Sigmoid colon (tissue), 7 donors: Measurements from ENCODE around the gene LUC7L2. TPM values are rescaled to one million over a fixed set of nuclear protein-coding genes. Genes with fewer than 3 reads are reported as not detected.
"Not testable (repeated sequence)": the region's sequence is repeated elsewhere in the genome, so short reads cannot be mapped to it uniquely, and the experiment has no call there.

Source experiments
- DNase-seq: peaks from one replicate; pipeline ENCODE4 v3.0.0-alpha.2; 2019
- H3K27ac ChIP-seq, 4 donors: fragments of 200-600 bp; sonication (generic); one replicate each; pipeline ENCODE4 v1.5.1; 2016 to 2019; ENCODE audit warnings: mild to moderate bottlenecking in 1 of 4
- H3K27me3 ChIP-seq, 3 donors: fragments of 200-600 bp; sonication (generic); one replicate each; pipeline ENCODE4 v1.5.1; 2019; ENCODE audit warnings: mild to moderate bottlenecking in 1 of 3
- H3K36me3 ChIP-seq, 4 donors: fragments of 200-600 bp; sonication (generic); one replicate each; pipeline ENCODE4 v1.5.1; 2016 to 2019
- H3K4me1 ChIP-seq, 4 donors: fragments of 200-600 bp; sonication (generic); one replicate each; pipeline ENCODE4 v1.5.1; 2017 to 2019
- H3K4me3 ChIP-seq, 4 donors: fragments of 200-600 bp; sonication (generic); one replicate each; pipeline ENCODE4 v1.5.1; 2017 to 2019; ENCODE audit warnings: mild to moderate bottlenecking in 2 of 4, moderate library complexity in 1 of 4
- H3K9me3 ChIP-seq, 4 donors: fragments of 200-600 bp in 3 of 4; sonication (generic) in 3 of 4; one replicate each; pipeline versions ENCODE4 v1.5.1 to v1.6.1; 2013 to 2019
- EP300 ChIP-seq, 4 donors: sonication (generic); formaldehyde crosslinking; IDR thresholded peaks; one replicate each; pipeline ENCODE4 v1.6.1; 2017; ENCODE audit warnings: antibody characterized with exemption in 4 of 4
- POLR2A ChIP-seq, 2 donors: fragments of 450-650 bp; IDR thresholded peaks; one replicate each; pipeline ENCODE4 v1.6.1; 2016; ENCODE audit warnings: antibody characterized with exemption in 2 of 2, mild to moderate bottlenecking in 2 of 2, moderate library complexity in 2 of 2
- POLR2AphosphoS5 ChIP-seq, 4 donors: sonication (generic); formaldehyde crosslinking; IDR thresholded peaks; one replicate each; pipeline ENCODE4 v1.6.1; 2017; ENCODE audit warnings: antibody characterized with exemption in 4 of 4
- WGBS, 2 donors: extraction: QIAGEN DNeasy Blood & Tissue Kit; methylation state at CpG; one replicate each; pipeline ENCODE4 v1.1.7; 2013; 5-methylcytosine and 5-hydroxymethylcytosine counted together
- intact Hi-C: fragments of 100-400 bp; cut with DNase I; formaldehyde crosslinking; loops from one replicate; pipeline ENCODE4 v1.15.1; 2023
- polyA plus RNA-seq, 3 donors: library from polyadenylated mRNA; stranded (reverse); fragments of 200-250 nt; gene quantifications; one replicate each; pipeline ENCODE4 v1.2.3, GENCODE V29; 2013
- total RNA-seq, 4 donors: library from RNA; depleted of rRNA; stranded (reverse); fragments of >200 nt; gene quantifications; one replicate each; pipeline ENCODE4 v1.1.0, GENCODE V29; 2016
- TF ChIP-seq, protein P1 (sequence below), 4 experiments: fragments of 450-650 bp in 3 of 4; fragments of 200-600 bp in 1 of 4; IDR thresholded peaks; one replicate each; pipeline ENCODE4 v1.5.1; 2016 to 2019; ENCODE audit warnings: antibody characterized with exemption in 4 of 4, mild to moderate bottlenecking in 3 of 4, moderate library complexity in 2 of 4
- donor health status: healthy with polysubstance abuse.
- donor health status: Bipolar disorder and iron deficiency.
- donor health status: healthy.

LUC7L2 gene
- total and polyA plus RNA-seq, 7 donors: 23.8 to 79.1 (median 67.1) TPM

DNA sequence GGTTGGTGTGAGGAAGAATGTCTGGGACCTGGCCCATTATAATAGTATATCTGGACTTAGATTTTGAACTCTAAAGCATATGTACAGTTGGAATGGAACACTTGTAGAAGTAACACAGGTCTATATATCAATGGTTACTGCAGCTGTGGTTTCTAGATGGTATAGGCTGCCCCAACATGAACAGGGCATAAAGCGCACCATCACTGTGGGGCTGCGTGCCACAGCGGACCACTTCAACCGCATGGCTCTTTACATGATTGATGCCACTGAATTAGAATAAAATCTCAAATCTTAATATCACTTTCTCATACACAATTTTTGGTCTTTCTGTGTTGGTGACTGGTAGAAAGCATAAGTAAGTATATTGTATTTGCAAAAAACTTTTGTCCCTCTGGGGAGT, 64.3 kb downstream of the LUC7L2 start:
- H3K27ac ChIP-seq: peak overlapping the region in 3 of 4 donors; percentile 68 to 82 (median 82)
- intact Hi-C loops: no loop called here
- 57 to 75% methylated on average over 4 of the region's 4 CpGs for WGBS, 2 donors
- no peak for DNase-seq
- H3K27me3 ChIP-seq: no peaks in the 10 kb centered on the region
- H3K4me1 ChIP-seq: peaks cover 0 to 34% (median 33%) of the 10 kb centered on the region in 4 donors
- H3K36me3 ChIP-seq: peaks cover 0 to 32% (median 3%) of the 10 kb centered on the region in 4 donors
- H3K9me3 ChIP-seq: no peaks in the 10 kb centered on the region
- H3K4me3 ChIP-seq: no peak overlapping the region
- TF ChIP-seq, protein P1, sequence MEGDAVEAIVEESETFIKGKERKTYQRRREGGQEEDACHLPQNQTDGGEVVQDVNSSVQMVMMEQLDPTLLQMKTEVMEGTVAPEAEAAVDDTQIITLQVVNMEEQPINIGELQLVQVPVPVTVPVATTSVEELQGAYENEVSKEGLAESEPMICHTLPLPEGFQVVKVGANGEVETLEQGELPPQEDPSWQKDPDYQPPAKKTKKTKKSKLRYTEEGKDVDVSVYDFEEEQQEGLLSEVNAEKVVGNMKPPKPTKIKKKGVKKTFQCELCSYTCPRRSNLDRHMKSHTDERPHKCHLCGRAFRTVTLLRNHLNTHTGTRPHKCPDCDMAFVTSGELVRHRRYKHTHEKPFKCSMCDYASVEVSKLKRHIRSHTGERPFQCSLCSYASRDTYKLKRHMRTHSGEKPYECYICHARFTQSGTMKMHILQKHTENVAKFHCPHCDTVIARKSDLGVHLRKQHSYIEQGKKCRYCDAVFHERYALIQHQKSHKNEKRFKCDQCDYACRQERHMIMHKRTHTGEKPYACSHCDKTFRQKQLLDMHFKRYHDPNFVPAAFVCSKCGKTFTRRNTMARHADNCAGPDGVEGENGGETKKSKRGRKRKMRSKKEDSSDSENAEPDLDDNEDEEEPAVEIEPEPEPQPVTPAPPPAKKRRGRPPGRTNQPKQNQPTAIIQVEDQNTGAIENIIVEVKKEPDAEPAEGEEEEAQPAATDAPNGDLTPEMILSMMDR (IDR thresholded peaks at IDR 0.05): no peak
- TF ChIP-seq EP300 (IDR thresholded peaks at IDR 0.05) (no peak), POLR2AphosphoS5 (IDR thresholded peaks at IDR 0.05) (no peak), POLR2A (IDR thresholded peaks at IDR 0.05) (no peak)

DNA sequence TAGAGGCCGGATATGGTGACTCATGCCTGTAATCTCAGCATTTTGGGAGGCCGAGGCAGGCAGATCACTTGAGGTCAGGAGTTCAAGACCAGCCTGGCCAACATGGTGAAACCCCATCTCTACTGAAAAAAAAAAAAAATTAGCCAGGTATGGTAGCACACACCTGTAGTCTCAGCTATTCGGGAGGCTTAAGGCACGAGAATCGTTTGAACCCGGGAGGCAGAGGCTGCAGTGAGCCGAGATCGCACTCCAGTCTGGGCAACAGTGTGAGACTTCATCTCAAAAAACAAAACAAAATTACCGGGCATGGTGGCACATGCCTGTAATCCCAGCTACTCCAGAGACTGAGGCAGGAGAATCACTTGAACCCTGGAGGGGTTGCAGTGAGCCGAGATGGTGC, 66.0 kb downstream of the LUC7L2 start:
- H3K4me3 ChIP-seq, H3K27ac ChIP-seq, H3K9me3 ChIP-seq, intact Hi-C loops, DNase-seq, H3K27me3 ChIP-seq: not testable (repeated sequence)
- 96% methylated on average over 9 of the region's 10 CpGs for WGBS, 2 donors
- peaks cover 0 to 15% (median 3%) of the 10 kb centered on the region in 4 donors for H3K36me3 ChIP-seq
- peaks cover 0 to 34% (median 32%) of the 10 kb centered on the region in 4 donors for H3K4me1 ChIP-seq

DNA sequence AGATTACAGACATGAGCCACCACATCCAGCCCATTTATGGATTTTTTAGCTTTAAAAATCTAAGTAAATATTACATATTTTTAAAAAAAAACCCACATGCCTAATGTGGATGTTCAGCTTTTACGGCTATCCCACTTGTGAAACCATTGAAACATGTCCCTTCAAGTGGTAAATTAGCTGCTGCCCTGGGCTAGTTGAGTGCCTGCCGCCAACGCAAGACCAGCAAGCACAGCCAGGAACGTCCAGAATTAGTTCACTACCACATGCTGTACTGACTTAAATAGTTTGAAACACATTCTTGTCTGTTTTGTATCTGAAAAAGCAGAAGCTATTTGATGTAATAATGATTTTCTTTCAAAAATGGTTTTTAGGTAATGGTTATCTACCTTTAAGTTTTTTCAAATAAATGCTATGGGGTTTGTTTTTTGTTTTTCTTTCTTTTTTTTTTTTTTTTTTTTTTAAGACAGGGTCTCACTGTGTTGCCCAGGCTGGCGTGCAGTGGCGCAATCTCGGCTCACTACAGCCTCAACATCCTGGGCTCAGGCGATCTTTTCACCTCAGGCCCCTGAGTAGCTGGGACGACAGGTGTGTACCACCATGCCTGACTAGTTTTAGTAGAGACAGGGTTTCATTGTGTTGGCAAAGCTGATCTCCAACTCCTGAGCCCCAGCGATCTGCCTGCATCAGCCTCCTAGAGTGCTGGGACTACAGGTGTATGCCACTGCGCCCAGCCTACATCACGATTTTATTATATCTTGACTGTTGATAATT, 66.7 kb downstream of the LUC7L2 start:
- intact Hi-C loops: no loop called here
- Histone ChIP-seq H3K27me3 (no peaks in the 10 kb centered on the region), H3K4me1 (peaks cover 0 to 32% (median 24%) of the 10 kb centered on the region in 4 donors), H3K9me3 (no peaks in the 10 kb centered on the region), H3K4me3 (no peak overlapping the region), H3K36me3 (peaks cover 0 to 12% (median 3%) of the 10 kb centered on the region in 4 donors), H3K27ac (no peak overlapping the region)
- 91 to 94% methylated on average over 12 of the region's 12 CpGs for WGBS, 2 donors
- no peak for DNase-seq
- TF ChIP-seq, protein P1 (IDR thresholded peaks at IDR 0.05): no peak
- TF ChIP-seq POLR2A (IDR thresholded peaks at IDR 0.05) (no peak), POLR2AphosphoS5 (IDR thresholded peaks at IDR 0.05) (no peak), EP300 (IDR thresholded peaks at IDR 0.05) (no peak)

DNA sequence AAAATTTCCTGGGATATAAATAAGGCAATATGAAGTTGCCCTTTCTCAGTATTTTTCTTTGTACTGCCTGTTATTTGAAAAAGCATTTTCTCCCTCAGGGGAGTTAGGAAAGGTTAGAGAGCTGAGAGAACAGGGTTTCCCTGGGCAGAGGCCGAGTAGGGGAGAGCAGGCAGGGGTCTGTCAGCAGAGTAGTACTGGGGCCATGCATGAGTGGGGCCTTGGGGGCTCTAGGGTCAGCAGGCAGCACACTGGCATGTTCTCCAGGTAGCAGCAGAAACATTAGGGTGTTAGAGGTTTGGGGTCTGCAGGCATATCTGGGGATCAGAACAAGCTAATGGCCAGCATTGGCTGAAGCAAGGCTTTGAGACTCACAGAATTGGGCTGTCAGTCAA, 67.3 kb downstream of the LUC7L2 start:
- Histone ChIP-seq H3K27me3 (no peaks in the 10 kb centered on the region), H3K36me3 (peaks cover 0 to 12% (median 3%) of the 10 kb centered on the region in 4 donors), H3K27ac (no peak overlapping the region), H3K4me3 (no peak overlapping the region), H3K9me3 (no peaks in the 10 kb centered on the region), H3K4me1 (peaks cover 0 to 26% (median 18%) of the 10 kb centered on the region in 4 donors)
- WGBS, 2 donors: 96 to 99% methylated on average over 1 of the region's 1 CpG
- no peak for DNase-seq
- intact Hi-C loops: no loop called here
- TF ChIP-seq POLR2A (IDR thresholded peaks at IDR 0.05) (no peak), EP300 (IDR thresholded peaks at IDR 0.05) (no peak), POLR2AphosphoS5 (IDR thresholded peaks at IDR 0.05) (no peak)
- TF ChIP-seq, protein P1 (IDR thresholded peaks at IDR 0.05): no peak

DNA sequence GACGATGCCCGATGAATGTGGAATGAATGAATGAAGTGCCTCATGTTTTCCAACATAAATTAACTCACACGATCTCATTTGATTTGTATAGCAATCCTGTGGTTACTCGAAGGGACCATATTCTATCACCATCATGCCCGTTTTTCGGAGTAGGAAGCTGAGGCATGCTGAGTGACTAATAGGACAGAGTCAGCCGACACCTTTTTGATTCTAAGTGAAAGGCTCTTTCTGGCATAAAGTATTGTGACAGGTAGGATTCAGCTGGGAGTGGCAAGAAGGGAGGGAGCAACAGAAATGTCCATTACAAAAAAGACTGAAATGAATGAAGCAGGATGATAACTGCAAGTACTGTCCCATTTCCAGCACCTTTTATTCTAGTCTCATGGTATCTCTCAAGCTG, 68.1 kb downstream of the LUC7L2 start:
- no peak for DNase-seq
- intact Hi-C loops: no loop called here
- no peaks in the 10 kb centered on the region for H3K9me3 ChIP-seq
- 89 to 93% methylated on average over 7 of the region's 7 CpGs for WGBS, 2 donors
- H3K4me3 ChIP-seq: no peak overlapping the region
- peaks cover 0 to 19% (median 12%) of the 10 kb centered on the region in 4 donors for H3K4me1 ChIP-seq
- no peak overlapping the region for H3K27ac ChIP-seq
- TF ChIP-seq EP300 (IDR thresholded peaks at IDR 0.05): no peak
- no peak for TF ChIP-seq POLR2A (IDR thresholded peaks at IDR 0.05)
- TF ChIP-seq, protein P1 (IDR thresholded peaks at IDR 0.05): no peak
- TF ChIP-seq POLR2AphosphoS5 (IDR thresholded peaks at IDR 0.05): no peak
- H3K36me3 ChIP-seq: peaks cover 0 to 12% (median 3%) of the 10 kb centered on the region in 4 donors
- no peaks in the 10 kb centered on the region for H3K27me3 ChIP-seq

DNA sequence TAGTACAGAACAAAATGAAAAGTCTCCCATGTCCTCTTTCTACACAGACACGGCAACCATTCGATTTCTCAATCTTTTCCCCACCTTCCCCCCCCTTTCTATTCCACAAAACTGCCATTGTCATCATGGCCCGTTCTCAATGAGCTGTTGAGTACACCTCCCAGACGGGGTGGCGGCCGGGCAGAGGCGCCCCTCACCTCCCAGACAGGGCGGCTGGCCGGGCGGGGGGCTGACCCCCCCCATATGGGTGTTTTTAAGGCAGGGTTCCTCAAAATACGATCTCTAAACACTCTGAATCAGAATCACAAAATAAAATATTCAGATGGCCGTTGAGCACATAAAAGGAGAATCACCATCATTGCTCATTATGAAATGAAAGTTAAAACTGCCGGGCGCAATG, 70.0 kb downstream of the LUC7L2 start:
- H3K27me3 ChIP-seq, H3K9me3 ChIP-seq, DNase-seq, intact Hi-C loops, H3K4me3 ChIP-seq, H3K27ac ChIP-seq: not testable (repeated sequence)
- H3K4me1 ChIP-seq: peaks cover 0 to 18% (median 11%) of the 10 kb centered on the region in 4 donors
- H3K36me3 ChIP-seq: peaks cover 0 to 12% (median 3%) of the 10 kb centered on the region in 4 donors
- WGBS, 2 donors: 89 to 91% methylated on average over 14 of the region's 14 CpGs
